Measurements from ENCODE around the gene ABCC11. TPM values are rescaled to one million over a fixed set of nuclear protein-coding genes. Genes with fewer than 3 reads are reported as not detected.

Gene ABCC11
- total RNA-seq: 0.20 TPM

GRCh38 chr16:48247311-48247710 lies at the start of gene ABCC11:
TSS of gene ABCC11 (minus strand) at chr16:48247539. CDS start at chr16:48231921, 15,618 bp downstream.
- no peak for DNase-seq

- no peak for DNase-seq
Observed at GRCh38 chr16:48295488-48296281, 48.3 kb upstream of the ABCC11 start.

GRCh38 chr16:48294724-48295123 lies 47.4 kb upstream of the ABCC11 start:
- no peak for DNase-seq

GRCh38 chr16:48292452-48292851 lies 45.1 kb upstream of the ABCC11 start:
- DNase-seq: no peak

GRCh38 chr16:48291754-48292153 lies 44.4 kb upstream of the ABCC11 start:
- DNase-seq: no peak

- DNase-seq: no peak
Observed at GRCh38 chr16:48291303-48291702, 44.0 kb upstream of the ABCC11 start.

- no peak for DNase-seq
Observed at GRCh38 chr16:48287239-48287638, 39.9 kb upstream of the ABCC11 start.

- no peak for DNase-seq
Observed at GRCh38 chr16:48284772-48285409, 37.6 kb upstream of the ABCC11 start.

- no peak for DNase-seq
Observed at GRCh38 chr16:48282636-48283263, 35.4 kb upstream of the ABCC11 start.

GRCh38 chr16:48280546-48280945 lies 33.2 kb upstream of the ABCC11 start:
- no peak for DNase-seq

- DNase-seq: no peak
Observed at GRCh38 chr16:48279199-48279598, 31.9 kb upstream of the ABCC11 start.

- no peak for DNase-seq
Observed at GRCh38 chr16:48277158-48277557, 29.8 kb upstream of the ABCC11 start.

GRCh38 chr16:48276102-48276501 lies 28.8 kb upstream of the ABCC11 start:
- no peak for DNase-seq

GRCh38 chr16:48274476-48274875 lies 27.1 kb upstream of the ABCC11 start:
- DNase-seq: no peak

- DNase-seq: no peak
Observed at GRCh38 chr16:48272837-48273421, 25.6 kb upstream of the ABCC11 start.

- DNase-seq: no peak
Observed at GRCh38 chr16:48271728-48272127, 24.4 kb upstream of the ABCC11 start.

- no peak for DNase-seq
Observed at GRCh38 chr16:48269011-48269410, 21.7 kb upstream of the ABCC11 start.

- no peak for DNase-seq
Observed at GRCh38 chr16:48262631-48263030, 15.3 kb upstream of the ABCC11 start.

- no peak for DNase-seq
Observed at GRCh38 chr16:48261569-48261968, 14.2 kb upstream of the ABCC11 start.

GRCh38 chr16:48256579-48257177 lies 9.3 kb upstream of the ABCC11 start:
- no peak for DNase-seq

- DNase-seq: no peak
Observed at GRCh38 chr16:48252013-48252412, 4.7 kb upstream of the ABCC11 start.

- DNase-seq: no peak
Observed at GRCh38 chr16:48250520-48251278, 3.4 kb upstream of the ABCC11 start.

Data from skin of body (tissue), 2 donors.